Hematopoietic multipotent progenitor cell treated with erythropoietin and hydrocortisone succinate and interleukin-3 and kit ligand, for 17 days (in vitro differentiated cells): ENCODE data around the gene GRK7.
"Not testable (repeated sequence)": the region's sequence is repeated elsewhere in the genome, so short reads cannot be mapped to it uniquely, and the experiment has no call there.

Experiments used
- DNase-seq: peaks from one replicate; pipeline ENCODE4 v3.0.0-alpha.2; 2015; ENCODE audit warnings: low spot score

The GRK7 gene

GRCh38 chr3:141762552-141762951, 656 bp upstream of the GRK7 start:
- DNase-seq = not testable (repeated sequence)

- DNase-seq = no peak
Measured at GRCh38 chr3:141764045-141764444, 837 bp downstream of the GRK7 start.

GRCh38 chr3:141764465-141764864, 1.3 kb downstream of the GRK7 start:
- DNase-seq = no peak

GRCh38 chr3:141764986-141765385, 1.8 kb downstream of the GRK7 start:
- no peak for DNase-seq

- no peak for DNase-seq
Measured at GRCh38 chr3:141767066-141767465, 3.9 kb downstream of the GRK7 start.

GRCh38 chr3:141769221-141769894, 6.2 kb downstream of the GRK7 start:
- DNase-seq = no peak

- DNase-seq = no peak
Measured at GRCh38 chr3:141773676-141774075, 10.5 kb downstream of the GRK7 start.

- no peak for DNase-seq
Measured at GRCh38 chr3:141776376-141776775, 13.2 kb downstream of the GRK7 start.

- no peak for DNase-seq
Measured at GRCh38 chr3:141776885-141777284, 13.7 kb downstream of the GRK7 start.

- DNase-seq = no peak
Measured at GRCh38 chr3:141777957-141778813, 15.0 kb downstream of the GRK7 start.

GRCh38 chr3:141779667-141780066, 16.5 kb downstream of the GRK7 start:
- DNase-seq = no peak

GRCh38 chr3:141782386-141782932, 19.3 kb downstream of the GRK7 start:
- no peak for DNase-seq

- no peak for DNase-seq
Measured at GRCh38 chr3:141783632-141784031, 20.4 kb downstream of the GRK7 start.

- DNase-seq = no peak
Measured at GRCh38 chr3:141784096-141784495, 20.9 kb downstream of the GRK7 start.

- no peak for DNase-seq
Measured at GRCh38 chr3:141784531-141784930, 21.3 kb downstream of the GRK7 start.

GRCh38 chr3:141788149-141788548, 24.9 kb downstream of the GRK7 start:
- DNase-seq = no peak

GRCh38 chr3:141788750-141789149, 25.5 kb downstream of the GRK7 start:
- not testable (repeated sequence) for DNase-seq

- DNase-seq = peak; percentile 23
Measured at GRCh38 chr3:141789281-141789680, 26.1 kb downstream of the GRK7 start.

- no peak for DNase-seq
Measured at GRCh38 chr3:141790171-141790570, 27.0 kb downstream of the GRK7 start.

- no peak for DNase-seq
Measured at GRCh38 chr3:141792495-141792894, 29.3 kb downstream of the GRK7 start.

GRCh38 chr3:141793476-141794260, 30.5 kb downstream of the GRK7 start:
- DNase-seq = no peak

- DNase-seq = no peak
Measured at GRCh38 chr3:141795276-141795675, 32.1 kb downstream of the GRK7 start.
